Liver (tissue), 3 donors: ENCODE data around the gene GGA2.

Experiments used
- GABPA ChIP-seq, 2 donors: IDR thresholded peaks in 1 of 2; conservative IDR thresholded peaks in 1 of 2; 2 replicates each; pipeline ENCODE4 v1.6.1; 2016; ENCODE audit warnings: antibody characterized with exemption in 2 of 2, mild to moderate bottlenecking in 1 of 2, moderate library complexity in 1 of 2
- JUND ChIP-seq, 2 donors: IDR thresholded peaks; 2 replicates each; pipeline ENCODE4 v1.6.1; 2016; ENCODE audit warnings: antibody characterized with exemption in 2 of 2
- RAD21 ChIP-seq, 2 donors: IDR thresholded peaks; 2 replicates each; pipeline ENCODE4 v1.6.1; 2016; ENCODE audit warnings: antibody characterized with exemption in 2 of 2, mild to moderate bottlenecking in 2 of 2
- RXRA ChIP-seq, 2 donors: IDR thresholded peaks; 2 replicates each; pipeline ENCODE4 v1.6.1; 2017 to 2018; ENCODE audit warnings: antibody characterized with exemption in 2 of 2, mild to moderate bottlenecking in 1 of 2
- SP1 ChIP-seq: IDR thresholded peaks from 2 replicates; pipeline ENCODE4 v1.6.1; 2018; ENCODE audit warnings: antibody characterized with exemption, mild to moderate bottlenecking
- TAF1 ChIP-seq: conservative IDR thresholded peaks from 2 replicates; pipeline ENCODE4 v1.6.1; 2016; ENCODE audit warnings: antibody characterized with exemption, mild to moderate bottlenecking
- TF ChIP-seq, protein P1 (sequence below): fragments of 150-350 bp; IDR thresholded peaks from 2 replicates; pipeline ENCODE4 v1.5.1; 2017; ENCODE audit warnings: improper control_type of control experiment, low read depth, low read length; ENCODE audit not compliant: missing input control
- TF ChIP-seq, protein P2 (sequence below): IDR thresholded peaks from 2 replicates; pipeline ENCODE4 v1.6.1; 2016; ENCODE audit warnings: antibody characterized with exemption, mild to moderate bottlenecking
- TF ChIP-seq, protein P3 (sequence below): IDR thresholded peaks from 2 replicates; pipeline ENCODE4 v1.6.1; 2016; ENCODE audit warnings: antibody characterized with exemption
- TF ChIP-seq, protein P4 (sequence below): IDR thresholded peaks from 2 replicates; pipeline ENCODE4 v1.6.1; 2016; ENCODE audit warnings: antibody characterized with exemption
- donor health status: healthy.
- donor health status: healthy.

DNA sequence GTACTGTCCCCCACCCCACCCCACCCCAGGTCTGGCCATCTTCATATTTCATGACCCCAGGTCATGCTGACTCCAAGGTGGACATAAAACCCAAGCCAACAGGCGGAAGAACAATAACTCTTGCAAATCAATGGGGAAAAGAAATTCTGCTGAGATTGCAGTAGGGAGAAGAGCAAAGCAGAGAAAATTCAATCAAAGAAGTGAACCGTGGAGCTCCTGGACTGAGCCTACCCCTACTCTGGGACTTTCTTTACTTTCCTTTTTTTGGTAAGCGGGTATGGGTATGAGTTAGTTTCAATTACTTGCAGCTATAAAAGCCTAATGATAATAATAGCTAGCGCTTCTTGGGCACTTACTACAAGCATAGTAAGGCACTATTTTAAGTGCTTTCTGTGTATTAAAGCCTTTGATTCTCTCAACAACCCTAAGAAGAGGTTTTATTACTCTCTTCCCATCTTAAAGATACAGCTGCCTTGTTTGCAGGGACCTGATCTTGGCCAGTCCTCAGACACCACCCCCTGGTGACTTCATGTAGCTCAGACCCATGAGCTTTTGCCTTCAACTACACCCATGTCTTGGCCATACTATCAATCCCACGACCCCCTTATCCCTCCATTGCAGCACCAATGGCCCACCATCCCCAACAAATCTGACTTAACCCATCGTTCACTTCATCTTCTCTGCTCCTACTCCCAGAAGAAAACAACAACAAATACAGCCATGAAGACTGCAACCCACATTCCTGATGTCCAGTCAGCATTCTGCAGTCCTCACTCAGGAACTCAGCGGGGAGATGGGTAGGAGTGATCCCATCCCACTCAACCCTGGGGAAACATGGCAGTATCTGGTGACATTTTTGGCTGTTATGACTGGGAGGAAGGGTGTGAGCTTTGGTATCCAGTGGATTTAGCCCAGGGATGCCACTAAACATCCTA is 4.4 kb downstream of the GGA2 start:
- TF ChIP-seq, protein P1, sequence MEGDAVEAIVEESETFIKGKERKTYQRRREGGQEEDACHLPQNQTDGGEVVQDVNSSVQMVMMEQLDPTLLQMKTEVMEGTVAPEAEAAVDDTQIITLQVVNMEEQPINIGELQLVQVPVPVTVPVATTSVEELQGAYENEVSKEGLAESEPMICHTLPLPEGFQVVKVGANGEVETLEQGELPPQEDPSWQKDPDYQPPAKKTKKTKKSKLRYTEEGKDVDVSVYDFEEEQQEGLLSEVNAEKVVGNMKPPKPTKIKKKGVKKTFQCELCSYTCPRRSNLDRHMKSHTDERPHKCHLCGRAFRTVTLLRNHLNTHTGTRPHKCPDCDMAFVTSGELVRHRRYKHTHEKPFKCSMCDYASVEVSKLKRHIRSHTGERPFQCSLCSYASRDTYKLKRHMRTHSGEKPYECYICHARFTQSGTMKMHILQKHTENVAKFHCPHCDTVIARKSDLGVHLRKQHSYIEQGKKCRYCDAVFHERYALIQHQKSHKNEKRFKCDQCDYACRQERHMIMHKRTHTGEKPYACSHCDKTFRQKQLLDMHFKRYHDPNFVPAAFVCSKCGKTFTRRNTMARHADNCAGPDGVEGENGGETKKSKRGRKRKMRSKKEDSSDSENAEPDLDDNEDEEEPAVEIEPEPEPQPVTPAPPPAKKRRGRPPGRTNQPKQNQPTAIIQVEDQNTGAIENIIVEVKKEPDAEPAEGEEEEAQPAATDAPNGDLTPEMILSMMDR = no peak
- TF ChIP-seq, protein P2, sequence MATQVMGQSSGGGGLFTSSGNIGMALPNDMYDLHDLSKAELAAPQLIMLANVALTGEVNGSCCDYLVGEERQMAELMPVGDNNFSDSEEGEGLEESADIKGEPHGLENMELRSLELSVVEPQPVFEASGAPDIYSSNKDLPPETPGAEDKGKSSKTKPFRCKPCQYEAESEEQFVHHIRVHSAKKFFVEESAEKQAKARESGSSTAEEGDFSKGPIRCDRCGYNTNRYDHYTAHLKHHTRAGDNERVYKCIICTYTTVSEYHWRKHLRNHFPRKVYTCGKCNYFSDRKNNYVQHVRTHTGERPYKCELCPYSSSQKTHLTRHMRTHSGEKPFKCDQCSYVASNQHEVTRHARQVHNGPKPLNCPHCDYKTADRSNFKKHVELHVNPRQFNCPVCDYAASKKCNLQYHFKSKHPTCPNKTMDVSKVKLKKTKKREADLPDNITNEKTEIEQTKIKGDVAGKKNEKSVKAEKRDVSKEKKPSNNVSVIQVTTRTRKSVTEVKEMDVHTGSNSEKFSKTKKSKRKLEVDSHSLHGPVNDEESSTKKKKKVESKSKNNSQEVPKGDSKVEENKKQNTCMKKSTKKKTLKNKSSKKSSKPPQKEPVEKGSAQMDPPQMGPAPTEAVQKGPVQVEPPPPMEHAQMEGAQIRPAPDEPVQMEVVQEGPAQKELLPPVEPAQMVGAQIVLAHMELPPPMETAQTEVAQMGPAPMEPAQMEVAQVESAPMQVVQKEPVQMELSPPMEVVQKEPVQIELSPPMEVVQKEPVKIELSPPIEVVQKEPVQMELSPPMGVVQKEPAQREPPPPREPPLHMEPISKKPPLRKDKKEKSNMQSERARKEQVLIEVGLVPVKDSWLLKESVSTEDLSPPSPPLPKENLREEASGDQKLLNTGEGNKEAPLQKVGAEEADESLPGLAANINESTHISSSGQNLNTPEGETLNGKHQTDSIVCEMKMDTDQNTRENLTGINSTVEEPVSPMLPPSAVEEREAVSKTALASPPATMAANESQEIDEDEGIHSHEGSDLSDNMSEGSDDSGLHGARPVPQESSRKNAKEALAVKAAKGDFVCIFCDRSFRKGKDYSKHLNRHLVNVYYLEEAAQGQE = no peak
- TF ChIP-seq, protein P3, sequence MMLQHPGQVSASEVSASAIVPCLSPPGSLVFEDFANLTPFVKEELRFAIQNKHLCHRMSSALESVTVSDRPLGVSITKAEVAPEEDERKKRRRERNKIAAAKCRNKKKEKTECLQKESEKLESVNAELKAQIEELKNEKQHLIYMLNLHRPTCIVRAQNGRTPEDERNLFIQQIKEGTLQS = no peak
- no peak for TF ChIP-seq TAF1
- TF ChIP-seq SP1 = no peak
- TF ChIP-seq, protein P4, sequence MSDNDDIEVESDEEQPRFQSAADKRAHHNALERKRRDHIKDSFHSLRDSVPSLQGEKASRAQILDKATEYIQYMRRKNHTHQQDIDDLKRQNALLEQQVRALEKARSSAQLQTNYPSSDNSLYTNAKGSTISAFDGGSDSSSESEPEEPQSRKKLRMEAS = no peak
- TF ChIP-seq JUND (IDR thresholded peaks at IDR 0.05) = no peak
- no peak for TF ChIP-seq RAD21 (IDR thresholded peaks at IDR 0.05)
- no peak for TF ChIP-seq RXRA (IDR thresholded peaks at IDR 0.05)
- TF ChIP-seq GABPA (IDR thresholded peaks at IDR 0.05 in 1 of 2, conservative IDR thresholded peaks at IDR 0.05 in 1 of 2) = no peak
